Measurements from ENCODE around the gene LRP6.

Gene LRP6

GRCh38 chr12:12176402-12176801 is 90.4 kb downstream of the LRP6 start:
- TF ChIP-seq TCF12 (IDR thresholded peaks at IDR 0.05; ENCODE audit: low read depth) (no peak), FOXM1 (IDR thresholded peaks at IDR 0.05; ENCODE audit: borderline replicate concordance, low read depth) (no peak), TAF1 (IDR thresholded peaks at IDR 0.05; ENCODE audit: low read depth) (no peak), NFIC (IDR thresholded peaks at IDR 0.05) (no peak), REST (IDR thresholded peaks at IDR 0.05; ENCODE audit: low read depth) (no peak), YY1 (IDR thresholded peaks at IDR 0.05; ENCODE audit: low read depth) (no peak), TEAD4 (IDR thresholded peaks at IDR 0.05) (no peak), EP300 (IDR thresholded peaks at IDR 0.05; ENCODE audit: borderline replicate concordance) (no peak), RAD21 (IDR thresholded peaks at IDR 0.05; ENCODE audit: low read depth) (no peak), ZBTB7A (IDR thresholded peaks at IDR 0.05; ENCODE audit: low read depth) (no peak), MAX (IDR thresholded peaks at IDR 0.05) (no peak), CEBPB (IDR thresholded peaks at IDR 0.05) (no peak)

- TF ChIP-seq ZBTB7A (IDR thresholded peaks at IDR 0.05; ENCODE audit: low read depth) (no peak), FOXM1 (IDR thresholded peaks at IDR 0.05; ENCODE audit: borderline replicate concordance, low read depth) (no peak), CREB1 (IDR thresholded peaks at IDR 0.05; ENCODE audit: low read depth) (no peak), YY1 (IDR thresholded peaks at IDR 0.05; ENCODE audit: low read depth) (no peak), NFIC (IDR thresholded peaks at IDR 0.05) (0 out of 2 replicates have a peak, but pooled peaks have one; percentile 14), TAF1 (IDR thresholded peaks at IDR 0.05; ENCODE audit: low read depth) (no peak), TCF12 (IDR thresholded peaks at IDR 0.05; ENCODE audit: low read depth) (no peak), CEBPB (IDR thresholded peaks at IDR 0.05) (no peak)
These were observed 94.8 kb downstream of the LRP6 start for GRCh38 chr12:12171991-12172511.

GRCh38 chr12:12167847-12168246 is 99.0 kb downstream of the LRP6 start:
- no peak for TF ChIP-seq FOXM1 (IDR thresholded peaks at IDR 0.05; ENCODE audit: borderline replicate concordance, low read depth)
- no peak for TF ChIP-seq REST (IDR thresholded peaks at IDR 0.05; ENCODE audit: low read depth)
- no peak for TF ChIP-seq TEAD4 (IDR thresholded peaks at IDR 0.05)

- no peak for TF ChIP-seq USF1 (IDR thresholded peaks at IDR 0.05)
- TF ChIP-seq EGR1 (IDR thresholded peaks at IDR 0.05), result no peak
- TF ChIP-seq TEAD4 (IDR thresholded peaks at IDR 0.05), result peak; percentile 13; the same call in 1 of the 2 replicates
- TF ChIP-seq TCF12 (IDR thresholded peaks at IDR 0.05; ENCODE audit: low read depth), result no peak
These were observed 100.1 kb downstream of the LRP6 start for GRCh38 chr12:12166751-12167150.

GRCh38 chr12:12159988-12160387 is 106.9 kb downstream of the LRP6 start:
- no peak for TF ChIP-seq REST (IDR thresholded peaks at IDR 0.05; ENCODE audit: low read depth)
- TF ChIP-seq FOXM1 (IDR thresholded peaks at IDR 0.05; ENCODE audit: borderline replicate concordance, low read depth), result no peak
- TF ChIP-seq EGR1 (IDR thresholded peaks at IDR 0.05), result no peak
- TF ChIP-seq ZBTB7A (IDR thresholded peaks at IDR 0.05; ENCODE audit: low read depth), result no peak
- no peak for TF ChIP-seq RAD21 (IDR thresholded peaks at IDR 0.05; ENCODE audit: low read depth)
- no peak for TF ChIP-seq TCF12 (IDR thresholded peaks at IDR 0.05; ENCODE audit: low read depth)
- TF ChIP-seq USF1 (IDR thresholded peaks at IDR 0.05), result no peak
- no peak for TF ChIP-seq TEAD4 (IDR thresholded peaks at IDR 0.05)
- no peak for TF ChIP-seq NFIC (IDR thresholded peaks at IDR 0.05)
- TF ChIP-seq EP300 (IDR thresholded peaks at IDR 0.05; ENCODE audit: borderline replicate concordance), result no peak
- TF ChIP-seq CEBPB (IDR thresholded peaks at IDR 0.05), result no peak
- TF ChIP-seq TAF1 (IDR thresholded peaks at IDR 0.05; ENCODE audit: low read depth), result no peak
- no peak for TF ChIP-seq MAX (IDR thresholded peaks at IDR 0.05)
- no peak for TF ChIP-seq YY1 (IDR thresholded peaks at IDR 0.05; ENCODE audit: low read depth)
- TF ChIP-seq CREB1 (IDR thresholded peaks at IDR 0.05; ENCODE audit: low read depth), result no peak

Measured in Ishikawa (cell line).